SK-N-MC (cell line): ENCODE results near the gene MISP3.

Experiments
- EZH2 ChIP-seq: fragments of 200-600 bp; sonication (generic); IDR thresholded peaks from one replicate; pipeline ENCODE4 v1.6.1; 2017; ENCODE audit warnings: antibody characterized with exemption
- POLR2AphosphoS5 ChIP-seq: IDR thresholded peaks from 2 replicates; pipeline ENCODE4 v1.6.1; 2012; ENCODE audit warnings: mild to moderate bottlenecking, low read depth, low read length, borderline replicate concordance

GRCh38 chr19:14053500-14053899 is 19.1 kb upstream of the MISP3 start:
- no peak for TF ChIP-seq EZH2
- TF ChIP-seq POLR2AphosphoS5 = no peak
